TTC549 (cell line): ENCODE results near the gene CRTAC1.

Source experiments
- FAIRE-seq: peaks from 2 replicates; lab custom pipeline; 2012; peaks lifted over from hg19 to GRCh38; lab: Jason Lieb, UNC

CRTAC1 gene

GRCh38 chr10:98029149-98030092 lies 1.0 kb downstream of the CRTAC1 start:
- no peak for FAIRE-seq

- FAIRE-seq, result no peak
Measured at GRCh38 chr10:98028168-98028770, 2.2 kb downstream of the CRTAC1 start.

GRCh38 chr10:98023024-98023423 lies 7.4 kb downstream of the CRTAC1 start:
- FAIRE-seq, result no peak

- no peak for FAIRE-seq
Measured at GRCh38 chr10:98020784-98021183, 9.6 kb downstream of the CRTAC1 start.

GRCh38 chr10:98020254-98020653 lies 10.2 kb downstream of the CRTAC1 start:
- no peak for FAIRE-seq

GRCh38 chr10:98019784-98020183 lies 10.6 kb downstream of the CRTAC1 start:
- no peak for FAIRE-seq

- FAIRE-seq, result no peak
Measured at GRCh38 chr10:98016772-98017475, 13.5 kb downstream of the CRTAC1 start.

- no peak for FAIRE-seq
Measured at GRCh38 chr10:98013776-98014175, 16.6 kb downstream of the CRTAC1 start.

- FAIRE-seq, result no peak
Measured at GRCh38 chr10:98013122-98013521, 17.3 kb downstream of the CRTAC1 start.

- FAIRE-seq, result no peak
Measured at GRCh38 chr10:98012644-98013043, 17.8 kb downstream of the CRTAC1 start.

- no peak for FAIRE-seq
Measured at GRCh38 chr10:98010939-98011685, 19.3 kb downstream of the CRTAC1 start.

GRCh38 chr10:98006266-98006665 lies 24.2 kb downstream of the CRTAC1 start:
- no peak for FAIRE-seq

- no peak for FAIRE-seq
Measured at GRCh38 chr10:98001736-98002135, 28.7 kb downstream of the CRTAC1 start.

- FAIRE-seq, result no peak
Measured at GRCh38 chr10:98000346-98000745, 30.1 kb downstream of the CRTAC1 start.

GRCh38 chr10:97999923-98000248 lies 30.5 kb downstream of the CRTAC1 start:
- FAIRE-seq, result no peak

- FAIRE-seq, result no peak
Measured at GRCh38 chr10:97999066-97999922, 31.1 kb downstream of the CRTAC1 start.

- no peak for FAIRE-seq
Measured at GRCh38 chr10:97991871-97992270, 38.5 kb downstream of the CRTAC1 start.

- FAIRE-seq, result no peak
Measured at GRCh38 chr10:97981816-97982215, 48.6 kb downstream of the CRTAC1 start.

- no peak for FAIRE-seq
Measured at GRCh38 chr10:97977673-97978072, 52.7 kb downstream of the CRTAC1 start.

GRCh38 chr10:97975598-97975997 lies 54.8 kb downstream of the CRTAC1 start:
- FAIRE-seq, result no peak
